H1 (cell line): Measurements from ENCODE around the gene HMGCS2. TPM values are rescaled to one million over a fixed set of nuclear protein-coding genes. Genes with fewer than 3 reads are reported as not detected.

Source experiments
- E2F6 ChIP-seq: IDR thresholded peaks from 2 replicates; pipeline ENCODE4 v1.6.1; 2012; ENCODE audit warnings: inconsistent platforms
- EGR1 ChIP-seq: IDR thresholded peaks from 2 replicates; pipeline ENCODE4 v1.6.1; 2011; ENCODE audit warnings: low read depth, low read length, borderline replicate concordance
- GABPA ChIP-seq: IDR thresholded peaks from 2 replicates; pipeline ENCODE4 v1.6.1; 2011; ENCODE audit warnings: mild to moderate bottlenecking, low read length, moderate library complexity, borderline replicate concordance; ENCODE audit not compliant: insufficient read depth
- POLR2A ChIP-seq, 2 experiments: IDR thresholded peaks; 1 replicate in 1 of 2; 2 replicates in 1 of 2; pipeline ENCODE4 v1.6.1; 2011; ENCODE audit warnings: low read depth in 2 of 2, low read length in 2 of 2, mild to moderate bottlenecking in 2 of 2; ENCODE audit errors: control extremely low read depth in 1 of 2
- TAF1 ChIP-seq: IDR thresholded peaks from 2 replicates; pipeline ENCODE4 v1.6.1; 2011; ENCODE audit warnings: mild to moderate bottlenecking, low read depth, low read length
- TAF7 ChIP-seq: optimal IDR thresholded peaks from 2 replicates; pipeline ENCODE3; 2011; ENCODE audit warnings: low read depth, mild to moderate bottlenecking, inconsistent platforms, low read length, moderate library complexity, borderline replicate concordance
- polyA plus RNA-seq, 7 experiments: library from polyadenylated mRNA; depleted of rRNA in 3 of 7; stranded (reverse) in 5 of 7; unstranded in 2 of 7; fragments of >200 nt in 5 of 7; fragments of 200-250 nt in 2 of 7; gene quantifications; 1 replicate in 5 of 7; 2 replicates in 1 of 7; 4 replicates in 1 of 7; pipeline versions ENCODE4 v1.2.1 to v1.2.3, GENCODE V29; 2011 to 2013; ENCODE audit warnings: missing spikeins in 2 of 7, mixed read lengths in 2 of 7
- total RNA-seq: library from RNA; stranded (reverse); fragmentation: NEBNext Ultra II Directional; extraction: Animal tissue kit (Norgen Biotek cat#: 25700); gene quantifications from 2 replicates; pipeline ENCODE4 v1.2.1, GENCODE V29; 2021
- TF ChIP-seq, protein P1 (sequence below): fragments of 300-600 bp; sonication (generic); IDR thresholded peaks from 2 replicates; pipeline ENCODE4 v1.7.1; 2012; ENCODE audit warnings: low read length, moderate library complexity, mild to moderate bottlenecking, inconsistent platforms; ENCODE audit not compliant: insufficient replicate concordance

Gene HMGCS2
- total and polyA plus RNA-seq, 2 of the 8 experiments (the other 6 are each of a cell fraction or from before 2014, with no cell fraction given), result not detected

- TF ChIP-seq, protein P1, sequence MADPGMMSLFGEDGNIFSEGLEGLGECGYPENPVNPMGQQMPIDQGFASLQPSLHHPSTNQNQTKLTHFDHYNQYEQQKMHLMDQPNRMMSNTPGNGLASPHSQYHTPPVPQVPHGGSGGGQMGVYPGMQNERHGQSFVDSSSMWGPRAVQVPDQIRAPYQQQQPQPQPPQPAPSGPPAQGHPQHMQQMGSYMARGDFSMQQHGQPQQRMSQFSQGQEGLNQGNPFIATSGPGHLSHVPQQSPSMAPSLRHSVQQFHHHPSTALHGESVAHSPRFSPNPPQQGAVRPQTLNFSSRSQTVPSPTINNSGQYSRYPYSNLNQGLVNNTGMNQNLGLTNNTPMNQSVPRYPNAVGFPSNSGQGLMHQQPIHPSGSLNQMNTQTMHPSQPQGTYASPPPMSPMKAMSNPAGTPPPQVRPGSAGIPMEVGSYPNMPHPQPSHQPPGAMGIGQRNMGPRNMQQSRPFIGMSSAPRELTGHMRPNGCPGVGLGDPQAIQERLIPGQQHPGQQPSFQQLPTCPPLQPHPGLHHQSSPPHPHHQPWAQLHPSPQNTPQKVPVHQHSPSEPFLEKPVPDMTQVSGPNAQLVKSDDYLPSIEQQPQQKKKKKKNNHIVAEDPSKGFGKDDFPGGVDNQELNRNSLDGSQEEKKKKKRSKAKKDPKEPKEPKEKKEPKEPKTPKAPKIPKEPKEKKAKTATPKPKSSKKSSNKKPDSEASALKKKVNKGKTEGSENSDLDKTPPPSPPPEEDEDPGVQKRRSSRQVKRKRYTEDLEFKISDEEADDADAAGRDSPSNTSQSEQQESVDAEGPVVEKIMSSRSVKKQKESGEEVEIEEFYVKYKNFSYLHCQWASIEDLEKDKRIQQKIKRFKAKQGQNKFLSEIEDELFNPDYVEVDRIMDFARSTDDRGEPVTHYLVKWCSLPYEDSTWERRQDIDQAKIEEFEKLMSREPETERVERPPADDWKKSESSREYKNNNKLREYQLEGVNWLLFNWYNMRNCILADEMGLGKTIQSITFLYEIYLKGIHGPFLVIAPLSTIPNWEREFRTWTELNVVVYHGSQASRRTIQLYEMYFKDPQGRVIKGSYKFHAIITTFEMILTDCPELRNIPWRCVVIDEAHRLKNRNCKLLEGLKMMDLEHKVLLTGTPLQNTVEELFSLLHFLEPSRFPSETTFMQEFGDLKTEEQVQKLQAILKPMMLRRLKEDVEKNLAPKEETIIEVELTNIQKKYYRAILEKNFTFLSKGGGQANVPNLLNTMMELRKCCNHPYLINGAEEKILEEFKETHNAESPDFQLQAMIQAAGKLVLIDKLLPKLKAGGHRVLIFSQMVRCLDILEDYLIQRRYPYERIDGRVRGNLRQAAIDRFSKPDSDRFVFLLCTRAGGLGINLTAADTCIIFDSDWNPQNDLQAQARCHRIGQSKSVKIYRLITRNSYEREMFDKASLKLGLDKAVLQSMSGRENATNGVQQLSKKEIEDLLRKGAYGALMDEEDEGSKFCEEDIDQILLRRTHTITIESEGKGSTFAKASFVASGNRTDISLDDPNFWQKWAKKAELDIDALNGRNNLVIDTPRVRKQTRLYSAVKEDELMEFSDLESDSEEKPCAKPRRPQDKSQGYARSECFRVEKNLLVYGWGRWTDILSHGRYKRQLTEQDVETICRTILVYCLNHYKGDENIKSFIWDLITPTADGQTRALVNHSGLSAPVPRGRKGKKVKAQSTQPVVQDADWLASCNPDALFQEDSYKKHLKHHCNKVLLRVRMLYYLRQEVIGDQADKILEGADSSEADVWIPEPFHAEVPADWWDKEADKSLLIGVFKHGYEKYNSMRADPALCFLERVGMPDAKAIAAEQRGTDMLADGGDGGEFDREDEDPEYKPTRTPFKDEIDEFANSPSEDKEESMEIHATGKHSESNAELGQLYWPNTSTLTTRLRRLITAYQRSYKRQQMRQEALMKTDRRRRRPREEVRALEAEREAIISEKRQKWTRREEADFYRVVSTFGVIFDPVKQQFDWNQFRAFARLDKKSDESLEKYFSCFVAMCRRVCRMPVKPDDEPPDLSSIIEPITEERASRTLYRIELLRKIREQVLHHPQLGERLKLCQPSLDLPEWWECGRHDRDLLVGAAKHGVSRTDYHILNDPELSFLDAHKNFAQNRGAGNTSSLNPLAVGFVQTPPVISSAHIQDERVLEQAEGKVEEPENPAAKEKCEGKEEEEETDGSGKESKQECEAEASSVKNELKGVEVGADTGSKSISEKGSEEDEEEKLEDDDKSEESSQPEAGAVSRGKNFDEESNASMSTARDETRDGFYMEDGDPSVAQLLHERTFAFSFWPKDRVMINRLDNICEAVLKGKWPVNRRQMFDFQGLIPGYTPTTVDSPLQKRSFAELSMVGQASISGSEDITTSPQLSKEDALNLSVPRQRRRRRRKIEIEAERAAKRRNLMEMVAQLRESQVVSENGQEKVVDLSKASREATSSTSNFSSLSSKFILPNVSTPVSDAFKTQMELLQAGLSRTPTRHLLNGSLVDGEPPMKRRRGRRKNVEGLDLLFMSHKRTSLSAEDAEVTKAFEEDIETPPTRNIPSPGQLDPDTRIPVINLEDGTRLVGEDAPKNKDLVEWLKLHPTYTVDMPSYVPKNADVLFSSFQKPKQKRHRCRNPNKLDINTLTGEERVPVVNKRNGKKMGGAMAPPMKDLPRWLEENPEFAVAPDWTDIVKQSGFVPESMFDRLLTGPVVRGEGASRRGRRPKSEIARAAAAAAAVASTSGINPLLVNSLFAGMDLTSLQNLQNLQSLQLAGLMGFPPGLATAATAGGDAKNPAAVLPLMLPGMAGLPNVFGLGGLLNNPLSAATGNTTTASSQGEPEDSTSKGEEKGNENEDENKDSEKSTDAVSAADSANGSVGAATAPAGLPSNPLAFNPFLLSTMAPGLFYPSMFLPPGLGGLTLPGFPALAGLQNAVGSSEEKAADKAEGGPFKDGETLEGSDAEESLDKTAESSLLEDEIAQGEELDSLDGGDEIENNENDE, result no peak
- no peak for TF ChIP-seq EGR1
- TF ChIP-seq TAF7, result no peak
- no peak for TF ChIP-seq POLR2A (IDR thresholded peaks at IDR 0.05; ENCODE audit: control extremely low read depth in 1 of 2, low read depth in 2 of 2, low read length in 2 of 2)
- no peak for TF ChIP-seq TAF1
- no peak for TF ChIP-seq E2F6
- TF ChIP-seq GABPA, result no peak
- TF ChIP-seq, all 59 proteins: peak for 0
These were observed 26.8 kb upstream of the HMGCS2 start (continued) for GRCh38 chr1:119795261-119796200.
